Astrocyte of the hippocampus (primary cell): Measurements from ENCODE around the gene TBC1D32.
"Not testable (repeated sequence)": the region's sequence is repeated elsewhere in the genome, so short reads cannot be mapped to it uniquely, and the experiment has no call there.

ENCODE experiments used
- DNase-seq: peaks from one replicate; pipeline ENCODE4 v3.0.0; 2011; ENCODE audit warnings: low read depth, low spot score

The TBC1D32 gene

GRCh38 chr6:121334299-121335086 is at the start of gene TBC1D32:
Gene TBC1D32 (minus strand): TSS chr6:121334480. CDS start chr6:121334430, 50 bp downstream.
- peak; percentile 98 for DNase-seq

GRCh38 chr6:121383478-121383877 is 49.2 kb upstream of the TBC1D32 start:
- no peak for DNase-seq

- no peak for DNase-seq
These were observed 48.3 kb upstream of the TBC1D32 start for GRCh38 chr6:121382467-121383121.

GRCh38 chr6:121376411-121376810 is 42.1 kb upstream of the TBC1D32 start:
- DNase-seq = no peak

- not testable (repeated sequence) for DNase-seq
These were observed 39.9 kb upstream of the TBC1D32 start for GRCh38 chr6:121374219-121374618.

GRCh38 chr6:121365536-121366521 is 31.5 kb upstream of the TBC1D32 start:
- no peak for DNase-seq

- no peak for DNase-seq
These were observed 22.3 kb upstream of the TBC1D32 start for GRCh38 chr6:121356575-121356974.

GRCh38 chr6:121354764-121355163 is 20.5 kb upstream of the TBC1D32 start:
- DNase-seq = no peak

GRCh38 chr6:121352941-121353340 is 18.7 kb upstream of the TBC1D32 start:
- DNase-seq = no peak

GRCh38 chr6:121351916-121352315 is 17.6 kb upstream of the TBC1D32 start:
- DNase-seq = peak; percentile 3

GRCh38 chr6:121349596-121349995 is 15.3 kb upstream of the TBC1D32 start:
- DNase-seq = no peak

- no peak for DNase-seq
These were observed 13.2 kb upstream of the TBC1D32 start for GRCh38 chr6:121347484-121347883.

GRCh38 chr6:121344539-121344938 is 10.3 kb upstream of the TBC1D32 start:
- no peak for DNase-seq

GRCh38 chr6:121339639-121340226 is 5.5 kb upstream of the TBC1D32 start:
- no peak for DNase-seq

- DNase-seq = no peak
These were observed 4.7 kb upstream of the TBC1D32 start for GRCh38 chr6:121338956-121339355.

GRCh38 chr6:121338366-121338765 is 4.1 kb upstream of the TBC1D32 start:
- DNase-seq = no peak

- no peak for DNase-seq
These were observed 1.1 kb upstream of the TBC1D32 start for GRCh38 chr6:121335087-121336008.

GRCh38 chr6:121333694-121334093 is 586 bp downstream of the TBC1D32 start:
- not testable (repeated sequence) for DNase-seq

GRCh38 chr6:121333196-121333595 is 1.1 kb downstream of the TBC1D32 start:
- no peak for DNase-seq

GRCh38 chr6:121330516-121330915 is 3.8 kb downstream of the TBC1D32 start:
- DNase-seq = no peak
